Ecto neural progenitor cell (in vitro differentiated cells): ENCODE measurements around the gene ACTC1.
A peak's percentile ranks its signal among the peaks of the same experiment; 100 is the strongest.
"Not testable (repeated sequence)": the region's sequence is repeated elsewhere in the genome, so short reads cannot be mapped to it uniquely, and the experiment has no call there.

Experiments
- DNase-seq: peaks from one replicate; pipeline ENCODE4 v3.0.0-alpha.2; 2018; ENCODE audit warnings: low spot score

Gene ACTC1

DNA sequence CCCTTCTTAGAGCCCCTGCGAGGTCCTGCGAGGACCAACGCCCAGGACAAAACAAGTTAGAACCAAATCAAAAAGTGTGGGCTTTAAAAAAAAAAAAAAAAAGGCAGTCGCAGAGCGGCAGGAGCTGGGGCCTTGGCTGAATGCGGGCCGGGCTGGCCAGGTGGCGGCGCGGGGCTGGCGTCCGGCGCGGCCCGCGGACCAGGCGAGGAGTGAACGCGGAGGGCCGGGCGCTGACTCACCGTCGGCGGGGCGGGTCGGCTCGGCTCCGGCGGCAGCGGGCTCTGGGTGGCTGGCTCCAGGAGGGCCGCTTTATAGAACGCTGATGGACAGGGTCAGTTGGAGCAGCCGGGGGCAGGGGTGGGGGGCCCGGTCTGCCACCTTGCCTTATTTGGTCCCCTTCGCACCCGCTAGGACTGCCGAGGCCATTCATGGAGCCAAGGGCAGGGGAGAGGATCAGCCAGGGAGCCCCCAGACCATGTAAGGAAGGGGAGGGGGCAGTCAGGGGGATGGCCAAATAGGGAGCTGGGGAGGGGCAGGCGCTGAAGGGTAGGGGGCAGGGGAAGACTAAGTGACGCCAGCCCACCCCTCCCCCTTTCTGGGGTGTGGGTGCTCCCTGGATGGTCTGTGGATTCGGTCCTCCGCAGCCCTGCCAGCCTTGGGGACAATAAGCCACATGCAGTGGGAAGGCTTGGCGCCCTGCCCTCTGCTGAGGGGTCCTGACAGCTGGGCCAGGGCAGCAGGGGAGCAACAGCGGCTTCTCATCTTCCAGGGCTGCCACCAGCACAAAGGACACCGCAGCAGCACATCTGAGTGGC is at the start of gene ACTC1:
Gene ACTC1, minus strand, starts transcription at position 283 of the 815 bp plus-strand sequence. CDS start 741 bp downstream, outside the sequence.
- DNase-seq, result peak; percentile 74

GRCh38 chr15:34841262-34841725 is 45.9 kb upstream of the ACTC1 start:
- DNase-seq, result no peak

GRCh38 chr15:34838282-34838681 is 42.9 kb upstream of the ACTC1 start:
- no peak for DNase-seq

GRCh38 chr15:34837246-34838016 is 42.1 kb upstream of the ACTC1 start:
- DNase-seq, result no peak

- no peak for DNase-seq
These were observed 33.0 kb upstream of the ACTC1 start for GRCh38 chr15:34828145-34828911.

- DNase-seq, result no peak
These were observed 26.5 kb upstream of the ACTC1 start for GRCh38 chr15:34821831-34822230.

GRCh38 chr15:34820110-34820509 is 24.8 kb upstream of the ACTC1 start:
- no peak for DNase-seq

- DNase-seq, result no peak
These were observed 23.2 kb upstream of the ACTC1 start for GRCh38 chr15:34818526-34818925.

- no peak for DNase-seq
These were observed 20.5 kb upstream of the ACTC1 start for GRCh38 chr15:34815836-34816235.

DNA sequence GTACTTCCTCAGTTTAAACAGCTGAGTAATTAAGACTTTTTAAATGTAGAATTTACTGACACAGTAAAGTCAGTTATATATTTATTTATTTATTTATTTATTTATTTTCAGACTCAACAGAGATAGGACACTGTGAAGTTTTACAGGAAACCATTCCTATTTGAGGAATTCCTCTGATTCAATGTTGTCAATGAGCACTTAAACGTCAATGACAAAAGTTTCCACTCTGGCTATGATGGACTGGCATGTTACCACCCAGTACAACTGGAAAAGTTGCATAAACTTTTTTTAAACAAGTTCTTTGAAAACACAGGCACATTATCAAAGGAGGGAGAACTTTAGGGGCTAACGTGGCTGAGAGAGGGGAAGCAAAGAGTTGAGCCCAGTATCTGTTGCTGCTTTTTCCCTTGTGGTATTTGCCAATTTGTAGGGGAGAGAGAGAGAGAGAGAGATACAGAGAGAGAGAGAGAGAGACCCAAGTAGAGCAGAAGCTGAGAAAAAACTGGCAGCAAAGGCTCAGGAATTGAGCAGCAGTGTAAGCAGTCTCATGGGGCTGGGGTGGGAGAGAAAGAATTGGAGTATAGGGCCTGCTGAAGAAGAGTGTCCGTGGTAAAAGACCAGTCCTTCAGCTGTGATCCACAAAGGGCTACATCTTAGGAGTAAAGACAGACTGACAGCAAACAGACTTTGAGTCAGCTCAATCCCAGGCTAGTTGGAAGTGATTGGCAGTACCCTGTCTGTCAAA is 18.3 kb upstream of the ACTC1 start:
- DNase-seq, result no peak

DNA sequence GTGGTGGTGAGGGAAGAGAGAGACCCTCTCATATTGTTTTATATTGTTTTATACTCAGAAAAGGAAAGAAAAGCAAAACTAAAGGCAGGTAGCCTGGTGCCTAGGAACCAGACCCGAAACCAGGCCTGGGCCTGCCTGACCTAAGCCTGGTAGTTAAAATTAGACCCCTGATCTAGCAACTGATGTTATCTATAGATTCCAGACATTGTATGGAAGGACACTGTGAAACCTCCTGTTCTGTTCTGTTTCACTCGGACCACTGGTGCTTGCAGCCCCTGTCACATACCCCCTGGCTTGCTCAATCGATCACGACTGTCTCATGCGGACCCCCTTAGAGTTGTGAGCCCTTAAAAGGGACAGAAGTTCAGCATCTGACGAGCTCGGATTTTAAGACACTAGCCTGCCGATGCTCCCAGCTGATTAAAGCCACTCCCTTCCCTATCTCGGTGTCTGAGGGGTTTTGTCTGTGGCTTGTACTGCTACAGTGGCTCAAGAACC is 17.6 kb upstream of the ACTC1 start:
- DNase-seq, result not testable (repeated sequence)

GRCh38 chr15:34812369-34812768 is 17.0 kb upstream of the ACTC1 start:
- no peak for DNase-seq

- DNase-seq, result no peak
These were observed 15.2 kb upstream of the ACTC1 start for GRCh38 chr15:34810443-34811129.

DNA sequence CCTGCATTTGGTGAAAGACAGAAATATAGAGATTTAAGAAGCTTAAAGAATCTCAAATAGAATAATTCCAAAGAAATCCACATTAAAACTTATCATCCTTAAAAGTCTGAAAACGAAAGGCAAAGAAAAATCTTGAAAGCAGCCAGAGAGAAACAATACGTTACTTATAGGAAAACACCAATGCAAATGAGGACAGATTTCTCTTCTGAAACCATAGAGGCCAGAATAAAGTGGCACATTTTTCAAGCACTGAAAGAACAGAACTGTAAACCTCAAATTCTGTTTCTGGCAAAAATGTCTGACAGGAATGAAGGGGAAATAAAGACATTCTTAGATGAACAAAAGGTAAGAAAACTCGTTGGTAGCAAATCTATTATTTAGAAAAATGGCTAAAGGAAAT is 13.8 kb upstream of the ACTC1 start:
- no peak for DNase-seq

DNA sequence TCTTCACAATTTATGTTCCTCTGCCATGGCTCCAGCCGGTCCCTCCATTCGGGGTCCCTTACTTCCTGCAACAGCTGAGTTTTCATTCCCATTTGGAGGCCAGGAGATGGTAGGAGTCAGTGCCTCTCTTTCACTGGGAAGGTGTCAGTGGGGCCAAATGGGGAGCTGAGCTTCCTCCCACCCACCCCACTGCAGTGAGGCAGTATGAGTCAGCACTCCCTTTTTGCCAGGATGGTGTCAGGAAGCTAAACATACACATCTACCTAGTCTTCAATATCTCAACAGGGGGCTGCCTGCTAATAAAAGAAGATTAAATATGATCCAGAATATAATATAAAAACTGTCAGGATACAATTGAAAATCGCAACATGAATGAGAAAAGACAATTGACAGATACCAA is 12.7 kb upstream of the ACTC1 start:
- no peak for DNase-seq

DNA sequence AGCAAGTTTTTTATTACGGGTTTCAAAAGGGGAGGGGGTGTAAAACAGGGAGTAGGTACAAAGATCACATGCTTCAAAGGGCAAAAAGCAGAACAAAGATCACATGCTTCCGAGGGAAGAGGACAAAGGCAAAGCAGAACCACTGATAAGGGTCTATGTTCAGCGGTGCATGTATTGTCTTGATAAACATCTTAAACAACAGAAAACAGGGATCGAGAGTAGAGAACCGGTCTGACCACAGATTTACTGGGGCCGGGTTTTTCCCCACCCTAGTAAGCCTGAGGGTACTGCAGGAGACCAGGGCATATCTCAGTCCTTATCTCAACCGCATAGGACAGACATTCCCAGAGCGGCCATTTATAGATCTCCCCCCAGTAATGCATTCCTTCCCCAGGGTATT is 11.9 kb upstream of the ACTC1 start:
- not testable (repeated sequence) for DNase-seq

DNA sequence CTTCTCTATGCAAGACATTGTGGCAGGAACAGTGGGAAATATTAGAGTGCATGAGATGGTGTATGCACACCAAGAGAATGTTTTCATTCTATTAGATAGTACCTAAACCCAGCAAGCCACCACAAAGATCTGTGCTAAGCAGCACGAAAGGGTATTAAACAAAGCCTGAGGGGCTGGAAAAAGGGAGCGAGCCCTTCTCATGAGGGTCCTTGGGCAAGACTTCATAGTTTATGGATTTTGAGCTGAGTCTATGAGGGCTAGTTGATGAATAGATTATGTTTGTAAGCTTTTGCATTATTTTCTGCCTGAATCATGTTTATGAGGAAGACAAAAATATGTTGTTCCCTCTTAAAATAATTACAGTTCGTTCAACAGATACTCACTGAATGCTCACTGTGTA is 9.4 kb upstream of the ACTC1 start:
- no peak for DNase-seq

DNA sequence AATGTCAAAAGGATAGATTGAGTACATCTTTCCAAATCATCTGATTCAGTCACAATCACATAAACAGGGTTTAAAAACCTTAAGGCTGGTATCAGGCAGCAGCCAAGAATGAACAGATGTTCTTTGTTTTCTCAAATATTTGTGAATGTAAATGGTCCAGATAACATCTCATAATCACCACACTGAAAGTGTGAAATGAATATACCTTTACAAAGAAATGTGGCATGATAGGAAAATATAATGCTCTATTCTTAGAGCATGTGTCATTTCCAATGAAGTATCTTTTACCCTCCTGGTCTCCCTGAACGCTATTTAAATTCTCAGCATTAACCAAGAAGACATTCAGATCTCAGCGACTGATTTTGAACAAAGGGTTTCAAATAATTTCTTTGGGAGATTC is 8.8 kb upstream of the ACTC1 start:
- DNase-seq, result no peak

GRCh38 chr15:34802803-34803750 is 7.7 kb upstream of the ACTC1 start:
- DNase-seq, result no peak

- DNase-seq, result no peak
These were observed 7.0 kb upstream of the ACTC1 start for GRCh38 chr15:34802371-34802770.
